OCI-LY1 (cell line): Measurements from ENCODE around the gene UTF1.

ENCODE experiments used
- EZH2 ChIP-seq: fragments of 200-600 bp; sonication (generic), shearing (Covaris generic); IDR thresholded peaks from 2 replicates; pipeline ENCODE4 v1.8.0; 2017; ENCODE audit warnings: borderline replicate concordance, mixed run types, mild to moderate bottlenecking, antibody characterized with exemption, low read length, moderate library complexity, mixed read lengths
- TF ChIP-seq, protein P1 (sequence below): fragments of 200-600 bp; sonication (generic), shearing (Covaris generic); IDR thresholded peaks from 2 replicates; pipeline ENCODE4 v1.5.1; 2017; ENCODE audit warnings: mild to moderate bottlenecking, antibody characterized with exemption, low read length, moderate library complexity, mixed read lengths

DNA sequence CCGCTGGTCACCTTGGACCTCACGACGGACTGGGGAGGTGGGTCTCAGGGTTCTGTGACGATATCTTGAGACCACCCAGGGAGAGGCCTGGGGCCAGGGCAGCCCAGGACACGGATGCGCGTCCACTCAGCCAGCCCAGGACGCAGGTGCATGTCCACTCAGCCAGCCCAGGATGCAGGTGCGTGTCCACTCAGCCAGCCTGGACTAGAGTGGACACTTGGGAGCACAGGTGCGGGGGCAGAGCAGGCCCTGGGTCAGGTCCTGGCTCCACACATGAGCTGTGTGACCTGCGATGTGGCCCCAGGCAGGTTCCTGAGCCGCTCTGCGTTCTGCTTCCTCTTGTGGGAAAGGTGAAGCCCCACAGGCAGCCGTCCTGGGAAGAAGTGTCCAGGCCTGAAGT lies 47.8 kb upstream of the UTF1 start:
- TF ChIP-seq, protein P1, sequence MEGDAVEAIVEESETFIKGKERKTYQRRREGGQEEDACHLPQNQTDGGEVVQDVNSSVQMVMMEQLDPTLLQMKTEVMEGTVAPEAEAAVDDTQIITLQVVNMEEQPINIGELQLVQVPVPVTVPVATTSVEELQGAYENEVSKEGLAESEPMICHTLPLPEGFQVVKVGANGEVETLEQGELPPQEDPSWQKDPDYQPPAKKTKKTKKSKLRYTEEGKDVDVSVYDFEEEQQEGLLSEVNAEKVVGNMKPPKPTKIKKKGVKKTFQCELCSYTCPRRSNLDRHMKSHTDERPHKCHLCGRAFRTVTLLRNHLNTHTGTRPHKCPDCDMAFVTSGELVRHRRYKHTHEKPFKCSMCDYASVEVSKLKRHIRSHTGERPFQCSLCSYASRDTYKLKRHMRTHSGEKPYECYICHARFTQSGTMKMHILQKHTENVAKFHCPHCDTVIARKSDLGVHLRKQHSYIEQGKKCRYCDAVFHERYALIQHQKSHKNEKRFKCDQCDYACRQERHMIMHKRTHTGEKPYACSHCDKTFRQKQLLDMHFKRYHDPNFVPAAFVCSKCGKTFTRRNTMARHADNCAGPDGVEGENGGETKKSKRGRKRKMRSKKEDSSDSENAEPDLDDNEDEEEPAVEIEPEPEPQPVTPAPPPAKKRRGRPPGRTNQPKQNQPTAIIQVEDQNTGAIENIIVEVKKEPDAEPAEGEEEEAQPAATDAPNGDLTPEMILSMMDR = no peak
- no peak for TF ChIP-seq EZH2
